Measurements from ENCODE around the gene GTF2I.
"Not testable (repeated sequence)": the region's sequence is repeated elsewhere in the genome, so short reads cannot be mapped to it uniquely, and the experiment has no call there.

GTF2I gene

GRCh38 chr7:74717889-74718288 lies 60.4 kb downstream of the GTF2I start:
- DNase-seq = no peak

- no peak for DNase-seq
Measured at GRCh38 chr7:74718336-74718735, 60.8 kb downstream of the GTF2I start.

- DNase-seq = no peak
Measured at GRCh38 chr7:74722153-74722552, 64.6 kb downstream of the GTF2I start.

GRCh38 chr7:74725840-74726239 lies 68.3 kb downstream of the GTF2I start:
- DNase-seq = no peak

GRCh38 chr7:74726309-74727101 lies 69.0 kb downstream of the GTF2I start:
- no peak for DNase-seq

GRCh38 chr7:74728686-74729085 lies 71.2 kb downstream of the GTF2I start:
- not testable (repeated sequence) for DNase-seq

GRCh38 chr7:74730186-74730585 lies 72.7 kb downstream of the GTF2I start:
- DNase-seq = not testable (repeated sequence)

- not testable (repeated sequence) for DNase-seq
Measured at GRCh38 chr7:74739974-74740703, 82.6 kb downstream of the GTF2I start.

GRCh38 chr7:74743936-74744557 lies 86.5 kb downstream of the GTF2I start:
- DNase-seq = not testable (repeated sequence)

GRCh38 chr7:74753921-74754482 lies 96.5 kb downstream of the GTF2I start:
- DNase-seq = not testable (repeated sequence)

GRCh38 chr7:74756673-74757072 lies 99.2 kb downstream of the GTF2I start:
- DNase-seq = not testable (repeated sequence)

- not testable (repeated sequence) for DNase-seq
Measured at GRCh38 chr7:74758268-74758667, 100.8 kb downstream of the GTF2I start.

- not testable (repeated sequence) for DNase-seq
Measured at GRCh38 chr7:74758982-74759381, 101.5 kb downstream of the GTF2I start.

- not testable (repeated sequence) for DNase-seq
Measured at GRCh38 chr7:74765205-74765918, 107.8 kb downstream of the GTF2I start.

GRCh38 chr7:74766509-74766908 lies 109.0 kb downstream of the GTF2I start:
- not testable (repeated sequence) for DNase-seq

GRCh38 chr7:74766991-74767390 lies 109.5 kb downstream of the GTF2I start:
- not testable (repeated sequence) for DNase-seq

- not testable (repeated sequence) for DNase-seq
Measured at GRCh38 chr7:74770062-74770461, 112.5 kb downstream of the GTF2I start.

GRCh38 chr7:74772093-74772492 lies 114.6 kb downstream of the GTF2I start:
- not testable (repeated sequence) for DNase-seq

GRCh38 chr7:74773760-74774750 lies 116.5 kb downstream of the GTF2I start, which contains the start of gene NCF1:
Gene NCF1 (plus strand): TSS chr7:74774011. CDS start chr7:74774032, 21 bp downstream.
- DNase-seq = not testable (repeated sequence)

- not testable (repeated sequence) for DNase-seq
Measured at GRCh38 chr7:74775111-74775510, 117.6 kb downstream of the GTF2I start.

GRCh38 chr7:74779053-74779452 lies 121.5 kb downstream of the GTF2I start:
- DNase-seq = not testable (repeated sequence)

Data from NCI-H2171 (cell line).